22Rv1 (cell line): ENCODE measurements around the gene IGFL4.
"Not testable (repeated sequence)": the region's sequence is repeated elsewhere in the genome, so short reads cannot be mapped to it uniquely, and the experiment has no call there.

Experiments used
- H3K27ac ChIP-seq: fragments of 450-650 bp; 2 replicates; pipeline ENCODE4 v1.5.1; 2017
- ZFX ChIP-seq: fragments of 450-650 bp; IDR thresholded peaks from 2 replicates; pipeline ENCODE4 v1.6.1; 2017; ENCODE audit warnings: antibody characterized with exemption, borderline replicate concordance
- TF ChIP-seq, protein P1 (sequence below): fragments of 450-650 bp; IDR thresholded peaks from 2 replicates; pipeline ENCODE4 v1.5.1; 2017; ENCODE audit warnings: mild to moderate bottlenecking

Gene IGFL4

DNA sequence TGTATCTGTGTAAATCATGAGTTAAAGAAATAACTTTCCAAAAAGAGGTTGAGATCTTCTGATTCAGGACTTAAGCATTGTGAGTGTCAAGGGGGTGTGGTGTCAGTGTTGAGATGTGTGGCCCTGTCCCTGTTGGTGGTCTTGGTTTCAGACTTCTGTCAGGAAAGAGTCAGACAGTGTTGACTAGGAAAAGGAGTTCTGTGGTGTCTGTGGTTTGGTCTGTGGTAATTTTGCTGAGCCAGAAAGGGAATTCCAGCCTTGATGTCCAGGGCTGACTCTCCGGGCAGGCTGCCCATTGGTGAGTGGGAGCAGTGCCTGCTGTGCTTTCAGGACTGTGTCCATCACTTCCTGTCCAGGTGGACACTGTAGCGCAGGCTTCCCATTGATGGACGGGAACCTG lies 39.8 kb upstream of the IGFL4 start:
- TF ChIP-seq, protein P1, sequence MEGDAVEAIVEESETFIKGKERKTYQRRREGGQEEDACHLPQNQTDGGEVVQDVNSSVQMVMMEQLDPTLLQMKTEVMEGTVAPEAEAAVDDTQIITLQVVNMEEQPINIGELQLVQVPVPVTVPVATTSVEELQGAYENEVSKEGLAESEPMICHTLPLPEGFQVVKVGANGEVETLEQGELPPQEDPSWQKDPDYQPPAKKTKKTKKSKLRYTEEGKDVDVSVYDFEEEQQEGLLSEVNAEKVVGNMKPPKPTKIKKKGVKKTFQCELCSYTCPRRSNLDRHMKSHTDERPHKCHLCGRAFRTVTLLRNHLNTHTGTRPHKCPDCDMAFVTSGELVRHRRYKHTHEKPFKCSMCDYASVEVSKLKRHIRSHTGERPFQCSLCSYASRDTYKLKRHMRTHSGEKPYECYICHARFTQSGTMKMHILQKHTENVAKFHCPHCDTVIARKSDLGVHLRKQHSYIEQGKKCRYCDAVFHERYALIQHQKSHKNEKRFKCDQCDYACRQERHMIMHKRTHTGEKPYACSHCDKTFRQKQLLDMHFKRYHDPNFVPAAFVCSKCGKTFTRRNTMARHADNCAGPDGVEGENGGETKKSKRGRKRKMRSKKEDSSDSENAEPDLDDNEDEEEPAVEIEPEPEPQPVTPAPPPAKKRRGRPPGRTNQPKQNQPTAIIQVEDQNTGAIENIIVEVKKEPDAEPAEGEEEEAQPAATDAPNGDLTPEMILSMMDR: no peak
- no peak for TF ChIP-seq ZFX
- no peak overlapping the region for H3K27ac ChIP-seq

DNA sequence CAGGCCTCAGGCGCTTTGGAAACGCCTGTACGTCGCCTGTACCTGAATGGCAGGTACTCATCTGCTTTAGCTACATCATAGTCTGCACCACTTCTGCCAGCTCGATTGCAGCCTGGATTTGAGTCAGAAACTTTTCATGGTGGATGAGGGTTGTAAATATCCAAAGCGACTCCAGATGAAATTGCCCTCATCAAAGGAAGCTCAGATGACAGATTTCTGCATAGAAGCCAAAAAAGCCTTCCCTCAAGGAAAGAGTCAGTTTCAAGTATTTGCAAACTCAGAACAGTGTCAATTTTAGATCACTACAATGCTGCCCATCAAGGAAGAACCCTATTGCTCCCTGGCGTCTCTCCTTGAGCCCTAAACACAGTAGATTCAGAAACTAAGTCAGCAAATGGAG lies 38.8 kb upstream of the IGFL4 start:
- no peak overlapping the region for H3K27ac ChIP-seq

DNA sequence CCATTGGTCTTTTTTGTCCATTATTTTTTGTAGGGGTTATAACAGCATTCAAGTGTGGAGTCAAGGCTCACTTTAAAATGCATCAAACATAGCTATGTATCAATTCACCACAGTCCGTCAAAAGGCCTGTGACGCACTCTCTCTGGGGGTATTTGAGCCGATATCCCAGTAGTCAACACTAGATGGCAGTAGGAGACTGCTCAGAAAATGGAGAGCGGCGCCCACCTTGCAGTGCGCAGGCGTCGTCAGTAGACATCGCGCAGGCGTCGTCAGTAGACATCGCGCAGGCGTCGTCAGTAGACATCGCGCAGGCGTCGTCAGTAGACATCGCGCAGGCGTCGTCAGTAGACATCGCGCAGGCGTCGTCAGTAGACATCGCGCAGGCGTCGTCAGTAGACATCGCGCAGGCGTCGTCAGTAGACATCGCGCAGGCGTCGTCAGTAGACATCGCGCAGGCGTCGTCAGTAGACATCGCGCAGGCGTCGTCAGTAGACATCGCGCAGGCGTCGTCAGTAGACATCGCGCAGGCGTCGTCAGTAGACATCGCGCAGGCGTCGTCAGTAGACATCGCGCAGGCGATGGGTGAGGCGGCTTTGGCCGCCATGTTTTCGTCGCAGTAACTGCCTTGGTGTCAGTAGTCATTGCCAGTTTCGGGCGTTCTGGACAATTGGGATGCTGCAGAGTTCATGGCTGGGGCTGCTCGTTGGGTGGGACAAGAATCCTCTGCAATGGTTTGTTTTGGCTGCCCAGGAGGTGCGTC lies 38.0 kb upstream of the IGFL4 start:
- TF ChIP-seq, protein P1: peak; percentile 38; the same call in 1 of the 2 replicates
- not testable (repeated sequence) for H3K27ac ChIP-seq

More for the DNA sequence above, 38.8 kb upstream of the IGFL4 start:
- TF ChIP-seq ZFX: no peak
- TF ChIP-seq, protein P1: no peak

DNA sequence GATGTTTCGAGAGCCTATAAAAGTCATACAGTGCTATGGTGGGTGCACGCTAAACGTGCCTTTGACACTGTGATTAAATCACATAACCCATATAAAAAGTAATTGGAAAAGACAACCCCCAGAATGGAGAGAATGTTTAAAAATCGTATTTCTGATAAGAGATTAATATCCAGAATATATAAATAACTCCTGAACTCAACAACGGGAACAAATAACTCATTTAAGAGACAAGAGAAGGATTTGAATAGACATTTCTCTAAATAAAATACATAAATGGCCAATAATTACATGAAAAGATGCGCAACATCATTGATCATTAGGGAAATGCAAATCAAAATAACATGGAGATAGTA lies 37.0 kb upstream of the IGFL4 start:
- TF ChIP-seq, protein P1: peak; percentile 71
- TF ChIP-seq ZFX: no peak

DNA sequence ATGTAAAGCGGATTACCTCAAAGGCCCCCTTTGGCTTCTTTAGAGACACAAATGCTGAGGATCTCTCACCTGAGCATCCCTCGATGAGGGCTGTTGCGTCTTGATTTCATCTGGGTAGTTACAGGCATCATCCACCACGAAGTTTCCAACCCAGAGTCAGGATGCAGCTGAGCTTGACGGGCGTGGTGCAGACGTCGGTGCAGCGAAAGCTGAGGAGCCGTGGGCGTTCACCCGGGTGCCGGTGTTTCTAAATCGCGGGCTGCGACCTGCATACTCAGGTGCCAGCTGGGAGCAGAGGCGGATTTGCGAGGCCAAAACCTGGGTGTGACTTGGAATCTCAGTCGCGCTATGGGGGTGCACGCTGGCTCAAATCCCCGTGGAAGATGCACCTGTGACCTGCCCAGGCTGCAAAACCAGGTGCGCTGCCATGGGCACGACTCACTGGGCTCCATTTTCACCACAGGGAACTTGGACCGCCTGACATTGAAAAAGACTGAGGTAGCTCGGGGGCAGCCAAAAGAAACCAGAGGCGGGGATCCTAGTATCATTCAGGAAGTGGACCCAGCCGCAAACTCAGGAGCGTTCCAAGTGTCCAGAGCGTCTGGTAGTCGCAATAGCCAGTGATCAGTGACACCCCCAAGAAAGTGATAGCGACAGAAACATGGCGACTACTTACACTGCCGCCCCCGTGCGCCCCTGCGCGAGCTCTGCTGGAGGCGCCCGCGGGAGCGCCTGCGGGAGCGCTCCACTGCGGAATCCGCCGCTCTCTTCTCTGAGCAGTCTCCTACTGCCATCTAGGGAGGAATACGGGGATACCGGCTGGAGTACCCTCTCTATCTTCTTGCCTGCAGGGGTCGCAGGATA lies 36.4 kb upstream of the IGFL4 start:
- no peak overlapping the region for H3K27ac ChIP-seq
- no peak for TF ChIP-seq ZFX
- TF ChIP-seq, protein P1: peak; percentile 94

More for the DNA sequence above, 37.0 kb upstream of the IGFL4 start:
- H3K27ac ChIP-seq: no peak overlapping the region

DNA sequence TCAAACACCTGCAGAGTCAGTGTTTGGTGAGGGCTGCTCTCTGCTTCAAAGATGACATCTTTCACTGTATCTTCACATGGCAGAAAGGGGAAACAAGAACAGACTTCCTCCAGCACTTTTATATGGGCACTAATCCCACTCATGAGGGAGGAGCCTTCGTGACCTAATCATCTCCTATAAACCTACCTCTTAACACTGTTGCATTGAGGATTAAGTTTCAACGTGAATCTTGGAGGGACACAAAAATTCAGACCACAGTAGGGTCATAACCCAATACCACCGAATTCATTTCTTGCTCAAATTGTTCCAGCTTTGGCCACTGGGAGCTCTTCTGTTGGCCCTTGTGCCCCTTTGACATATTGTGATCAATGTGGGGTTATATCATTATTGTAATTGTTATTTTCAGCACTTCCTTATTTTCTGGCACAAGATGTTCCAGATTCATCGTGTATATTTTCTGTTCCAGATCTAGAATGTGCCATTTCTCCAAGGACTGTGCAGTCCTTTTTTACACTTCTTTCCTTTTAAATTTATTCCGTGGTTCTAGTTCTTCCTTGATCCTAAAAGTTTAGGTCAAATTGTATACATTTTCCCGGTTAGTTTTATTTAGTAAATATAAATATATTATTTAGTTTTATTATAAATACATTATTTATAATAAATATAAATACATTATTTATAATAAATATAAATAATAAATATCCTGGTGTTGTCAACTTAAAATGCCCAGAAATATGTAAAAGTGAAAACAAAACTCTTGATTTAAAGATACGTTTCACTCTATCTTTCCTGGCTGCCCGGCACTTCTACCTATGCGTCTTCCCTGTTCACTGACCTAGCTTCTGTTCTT lies 35.5 kb upstream of the IGFL4 start:
- H3K27ac ChIP-seq: no peak overlapping the region
- TF ChIP-seq ZFX: no peak
- TF ChIP-seq, protein P1: no peak
